Lower leg skin (tissue), 4 donors: ENCODE measurements around the gene IDH3A. TPM values are rescaled to one million over a fixed set of nuclear protein-coding genes. Genes with fewer than 3 reads are reported as not detected.

Source experiments
- DNase-seq, 2 donors: peaks; one replicate each; pipeline ENCODE4 v3.0.0-alpha.2; 2019; ENCODE audit warnings: low spot score in 2 of 2
- H3K4me3 ChIP-seq: fragments of 200-600 bp; sonication (generic); 2 replicates; pipeline ENCODE4 v1.5.1; 2017; ENCODE audit warnings: mild to moderate bottlenecking, low read depth; ENCODE audit not compliant: poor library complexity, severe bottlenecking
- POLR2A ChIP-seq, 2 donors: fragments of 450-650 bp; IDR thresholded peaks; one replicate each; pipeline ENCODE4 v1.6.1; 2016 to 2017; ENCODE audit warnings: antibody characterized with exemption in 2 of 2, mild to moderate bottlenecking in 1 of 2, moderate library complexity in 1 of 2
- WGBS, 2 donors: methylation state at CpG; one replicate each; pipeline ENCODE4 v1.1.5; 2018; 5-methylcytosine and 5-hydroxymethylcytosine counted together
- intact Hi-C: fragments of 100-400 bp; cut with DNase I; formaldehyde crosslinking; loops from one replicate; pipeline ENCODE4 v1.15.0; 2023; ENCODE audit warnings: low total_unique reads
- total RNA-seq, 4 donors: library from RNA; depleted of rRNA; stranded (reverse); fragments of >200 nt; gene quantifications; one replicate each; pipeline ENCODE4 v1.1.0, GENCODE V29; 2016
- TF ChIP-seq, protein P1 (sequence below), 3 donors: fragments of 450-650 bp; IDR thresholded peaks; one replicate each; pipeline ENCODE4 v1.5.1; 2016; ENCODE audit warnings: antibody characterized with exemption in 3 of 3, mild to moderate bottlenecking in 3 of 3, moderate library complexity in 2 of 3

The IDH3A gene
- total RNA-seq, 4 donors from 2014 or later: 51.0 to 77.2 (median 60.8) TPM

DNA sequence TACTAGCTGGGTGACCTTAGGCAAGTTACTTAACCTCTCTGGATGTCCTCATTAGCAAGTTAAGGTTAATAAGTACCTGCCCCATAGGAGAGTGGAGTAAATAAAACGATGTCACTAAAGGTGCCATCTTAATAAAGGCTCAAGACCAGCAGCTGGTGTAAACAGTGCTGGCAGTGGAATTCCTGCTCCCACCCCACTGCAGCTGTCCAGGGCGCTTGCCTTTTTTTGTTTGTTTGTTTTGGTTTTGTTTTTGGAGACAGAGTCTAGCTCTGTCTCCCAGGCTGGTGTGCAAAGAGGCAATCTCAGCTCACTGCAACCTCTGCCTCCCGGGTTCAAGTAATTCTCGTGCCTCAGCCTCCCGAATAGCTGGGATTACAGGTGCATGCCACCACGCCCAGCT, 28.9 kb downstream of the IDH3A start:
- 84 to 85% methylated on average over 6 of the region's 6 CpGs for WGBS, 2 donors
- no peak for DNase-seq
- TF ChIP-seq, protein P1, sequence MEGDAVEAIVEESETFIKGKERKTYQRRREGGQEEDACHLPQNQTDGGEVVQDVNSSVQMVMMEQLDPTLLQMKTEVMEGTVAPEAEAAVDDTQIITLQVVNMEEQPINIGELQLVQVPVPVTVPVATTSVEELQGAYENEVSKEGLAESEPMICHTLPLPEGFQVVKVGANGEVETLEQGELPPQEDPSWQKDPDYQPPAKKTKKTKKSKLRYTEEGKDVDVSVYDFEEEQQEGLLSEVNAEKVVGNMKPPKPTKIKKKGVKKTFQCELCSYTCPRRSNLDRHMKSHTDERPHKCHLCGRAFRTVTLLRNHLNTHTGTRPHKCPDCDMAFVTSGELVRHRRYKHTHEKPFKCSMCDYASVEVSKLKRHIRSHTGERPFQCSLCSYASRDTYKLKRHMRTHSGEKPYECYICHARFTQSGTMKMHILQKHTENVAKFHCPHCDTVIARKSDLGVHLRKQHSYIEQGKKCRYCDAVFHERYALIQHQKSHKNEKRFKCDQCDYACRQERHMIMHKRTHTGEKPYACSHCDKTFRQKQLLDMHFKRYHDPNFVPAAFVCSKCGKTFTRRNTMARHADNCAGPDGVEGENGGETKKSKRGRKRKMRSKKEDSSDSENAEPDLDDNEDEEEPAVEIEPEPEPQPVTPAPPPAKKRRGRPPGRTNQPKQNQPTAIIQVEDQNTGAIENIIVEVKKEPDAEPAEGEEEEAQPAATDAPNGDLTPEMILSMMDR (IDR thresholded peaks at IDR 0.05): no peak
- TF ChIP-seq POLR2A (IDR thresholded peaks at IDR 0.05): no peak
- no peak overlapping the region for H3K4me3 ChIP-seq
- intact Hi-C loops: no loop called here

DNA sequence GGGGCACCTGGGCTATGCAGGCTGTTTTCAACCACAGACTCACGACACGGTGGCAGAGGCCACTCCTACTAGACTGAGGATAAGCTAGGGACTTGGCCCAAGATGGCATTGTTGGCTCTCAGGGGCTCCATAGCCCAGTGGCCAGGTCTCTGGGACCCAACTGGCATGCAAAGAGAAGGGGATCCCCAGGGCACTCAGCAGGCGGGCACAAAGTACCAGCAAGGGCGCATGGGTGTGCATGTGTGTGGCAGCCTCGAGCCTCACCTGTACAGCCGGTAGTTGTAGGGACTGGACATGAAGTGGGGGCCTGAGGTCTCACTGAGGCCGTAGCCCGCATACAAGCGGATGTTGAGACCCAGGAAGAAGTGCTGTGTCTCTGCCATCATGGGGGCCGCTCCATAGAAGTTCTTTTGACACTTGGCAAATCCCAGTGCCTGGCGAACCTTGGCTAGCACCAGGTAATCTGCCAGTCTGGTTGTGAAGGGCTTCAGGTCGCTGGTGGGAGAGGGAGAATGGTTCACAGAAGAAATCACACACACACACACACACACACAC, 30.2 kb downstream of the IDH3A start:
- WGBS, 2 donors: 89 to 95% methylated on average over 10 to 12 of the region's 12 CpGs
- no peak overlapping the region for H3K4me3 ChIP-seq
- intact Hi-C loops: no loop called here
- DNase-seq: peak; percentile 10 to 62
- TF ChIP-seq, protein P1 (IDR thresholded peaks at IDR 0.05): no peak
- TF ChIP-seq POLR2A (IDR thresholded peaks at IDR 0.05): no peak

DNA sequence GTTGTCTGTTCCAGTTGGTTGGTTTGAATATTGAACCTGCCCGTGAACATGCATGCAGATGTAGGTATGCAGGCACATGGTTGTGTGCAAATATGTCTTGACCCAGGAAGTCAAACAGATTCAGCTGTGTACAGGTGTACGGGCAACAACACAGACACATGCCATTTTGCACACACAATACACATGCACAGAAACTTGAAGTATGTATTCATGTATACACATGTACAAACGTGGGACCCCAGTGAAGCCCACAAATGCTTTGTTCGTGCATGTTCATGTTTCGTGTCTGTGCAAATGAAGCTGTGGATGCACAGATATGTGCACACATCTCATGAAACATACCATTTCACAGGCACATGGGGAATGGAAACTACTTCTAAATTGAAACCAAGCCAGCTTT, 30.7 kb downstream of the IDH3A start:
- peak; percentile 9 to 46 for DNase-seq
- intact Hi-C loops: no loop called here
- WGBS, 2 donors: 81 to 85% methylated on average over 5 of the region's 5 CpGs
- no peak overlapping the region for H3K4me3 ChIP-seq
- no peak for TF ChIP-seq POLR2A (IDR thresholded peaks at IDR 0.05)
- TF ChIP-seq, protein P1 (IDR thresholded peaks at IDR 0.05): no peak

DNA sequence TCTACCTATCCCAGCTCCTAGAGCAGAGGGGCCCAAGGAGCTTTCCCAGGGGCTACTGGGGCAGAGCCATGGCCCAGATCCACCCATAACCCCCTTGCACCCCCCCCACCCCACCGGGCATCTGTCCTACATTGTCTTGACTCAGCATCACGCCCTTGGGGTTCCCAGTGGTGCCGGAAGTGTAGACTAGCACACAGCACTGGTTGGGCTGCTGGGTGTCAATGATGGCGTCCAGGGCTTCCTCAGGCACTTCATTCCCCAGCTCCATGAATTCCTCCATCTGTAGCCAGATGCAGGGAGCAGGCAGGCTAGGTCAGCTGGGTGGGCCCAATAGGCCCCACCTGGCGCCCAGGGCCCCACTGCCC, 33.2 kb downstream of the IDH3A start:
- TF ChIP-seq, protein P1 (IDR thresholded peaks at IDR 0.05): no peak
- no peak for TF ChIP-seq POLR2A (IDR thresholded peaks at IDR 0.05)
- WGBS, 2 donors: 88 to 93% methylated on average over 5 of the region's 5 CpGs
- no peak overlapping the region for H3K4me3 ChIP-seq
- intact Hi-C loops: no loop called here
- DNase-seq: peak; percentile 6 to 71

DNA sequence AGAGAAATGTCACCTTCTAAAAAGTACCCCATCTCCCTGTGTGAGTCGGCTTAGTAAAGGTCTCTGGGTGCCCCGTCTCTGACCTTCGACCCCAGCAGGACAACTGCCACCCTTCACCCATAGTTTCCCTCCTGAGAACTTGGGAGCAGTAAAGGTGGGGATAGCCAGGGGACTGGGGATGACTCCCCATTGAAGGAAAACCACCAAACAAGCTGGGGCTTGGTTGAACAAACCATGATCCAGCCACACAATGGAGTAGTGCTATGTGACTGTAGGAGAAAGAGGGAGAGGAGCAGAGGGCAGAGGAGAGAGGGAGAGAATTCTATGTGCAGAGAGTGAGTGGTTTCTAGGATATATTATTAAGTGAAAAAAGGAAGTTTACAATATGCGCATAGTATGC, 33.7 kb downstream of the IDH3A start:
- DNase-seq: peak in 1 of 2 donors; percentile 10
- WGBS, 2 donors: 93 to 98% methylated on average over 4 of the region's 4 CpGs
- intact Hi-C loops: no loop called here
- TF ChIP-seq, protein P1 (IDR thresholded peaks at IDR 0.05): no peak
- TF ChIP-seq POLR2A (IDR thresholded peaks at IDR 0.05): no peak
- no peak overlapping the region for H3K4me3 ChIP-seq
